Measurements from ENCODE around the gene ATP13A3.

ATP13A3 gene

GRCh38 chr3:194392576-194392975 lies 94.2 kb downstream of the ATP13A3 start:
- TF ChIP-seq SNAI2 (CRISPR knock-in tag; IDR thresholded peaks at IDR 0.05): no peak
- no peak for TF ChIP-seq ESRRG (CRISPR knock-in tag; IDR thresholded peaks at IDR 0.05)
- no peak for TF ChIP-seq TOX (CRISPR knock-in tag; IDR thresholded peaks at IDR 0.05; ENCODE audit: borderline replicate concordance)
- no peak for TF ChIP-seq ZNF565 (CRISPR knock-in tag; conservative IDR thresholded peaks at IDR 0.05; ENCODE audit: low read depth)
- no peak for TF ChIP-seq GLIS3 (CRISPR knock-in tag; IDR thresholded peaks at IDR 0.05)
- no peak for TF ChIP-seq PPARA (CRISPR knock-in tag; IDR thresholded peaks at IDR 0.05; ENCODE audit: borderline replicate concordance)
- no peak for TF ChIP-seq ZFP3 (CRISPR knock-in tag; IDR thresholded peaks at IDR 0.05)
- no peak for TF ChIP-seq ZNF70 (CRISPR knock-in tag; IDR thresholded peaks at IDR 0.05)
- no peak for TF ChIP-seq OSR1 (CRISPR knock-in tag; IDR thresholded peaks at IDR 0.05)
- no peak for TF ChIP-seq CSRNP3 (CRISPR knock-in tag; IDR thresholded peaks at IDR 0.05)
- TF ChIP-seq ZFP30 (CRISPR knock-in tag; IDR thresholded peaks at IDR 0.05): no peak
- TF ChIP-seq ISL1 (CRISPR knock-in tag; IDR thresholded peaks at IDR 0.05): no peak
- TF ChIP-seq ZC3H10 (CRISPR knock-in tag; IDR thresholded peaks at IDR 0.05): no peak
- TF ChIP-seq ZNF8 (CRISPR knock-in tag; IDR thresholded peaks at IDR 0.05): no peak
- no peak for TF ChIP-seq POU6F1 (CRISPR knock-in tag; IDR thresholded peaks at IDR 0.05; ENCODE audit: borderline replicate concordance, low read depth)
- TF ChIP-seq TSHZ2 (CRISPR knock-in tag; IDR thresholded peaks at IDR 0.05): no peak
- no peak for TF ChIP-seq ARNTL (CRISPR knock-in tag; IDR thresholded peaks at IDR 0.05; ENCODE audit: borderline replicate concordance, low read depth)
- TF ChIP-seq CSDC2 (CRISPR knock-in tag; IDR thresholded peaks at IDR 0.05): no peak
- TF ChIP-seq BACH2 (CRISPR knock-in tag; IDR thresholded peaks at IDR 0.05; ENCODE audit: borderline replicate concordance): no peak
- TF ChIP-seq PATZ1 (CRISPR knock-in tag; IDR thresholded peaks at IDR 0.05; ENCODE audit: borderline replicate concordance): no peak
- ATAC-seq: no peak

GRCh38 chr3:194390835-194391234 lies 96.0 kb downstream of the ATP13A3 start:
- no peak for TF ChIP-seq GLIS3 (CRISPR knock-in tag; IDR thresholded peaks at IDR 0.05)
- TF ChIP-seq POU6F1 (CRISPR knock-in tag; IDR thresholded peaks at IDR 0.05; ENCODE audit: borderline replicate concordance, low read depth): no peak
- TF ChIP-seq ZNF70 (CRISPR knock-in tag; IDR thresholded peaks at IDR 0.05): no peak
- no peak for ATAC-seq

- ATAC-seq: no peak
- TF ChIP-seq ZNF70 (CRISPR knock-in tag; IDR thresholded peaks at IDR 0.05) (no peak), TSHZ2 (CRISPR knock-in tag; IDR thresholded peaks at IDR 0.05) (no peak), CREB5 (CRISPR knock-in tag; IDR thresholded peaks at IDR 0.05; ENCODE audit: low read depth) (no peak), POU6F1 (CRISPR knock-in tag; IDR thresholded peaks at IDR 0.05; ENCODE audit: borderline replicate concordance, low read depth) (no peak), CSRNP3 (CRISPR knock-in tag; IDR thresholded peaks at IDR 0.05) (no peak), ZC3H10 (CRISPR knock-in tag; IDR thresholded peaks at IDR 0.05) (no peak)
Observed at GRCh38 chr3:194389269-194389668, 97.5 kb downstream of the ATP13A3 start.
